Left forelimb (tissue), 1 donor: ENCODE results near the gene HBA1.
"Not testable (repeated sequence)": the region's sequence is repeated elsewhere in the genome, so short reads cannot be mapped to it uniquely, and the experiment has no call there.

Experiments
- DNase-seq: peaks from one replicate; pipeline ENCODE4 v3.0.0-alpha.2; 2018; ENCODE audit warnings: low spot score

HBA1 gene

GRCh38 chr16:204046-204445, 27.6 kb downstream of the HBA1 start:
- DNase-seq, result not testable (repeated sequence)

DNA sequence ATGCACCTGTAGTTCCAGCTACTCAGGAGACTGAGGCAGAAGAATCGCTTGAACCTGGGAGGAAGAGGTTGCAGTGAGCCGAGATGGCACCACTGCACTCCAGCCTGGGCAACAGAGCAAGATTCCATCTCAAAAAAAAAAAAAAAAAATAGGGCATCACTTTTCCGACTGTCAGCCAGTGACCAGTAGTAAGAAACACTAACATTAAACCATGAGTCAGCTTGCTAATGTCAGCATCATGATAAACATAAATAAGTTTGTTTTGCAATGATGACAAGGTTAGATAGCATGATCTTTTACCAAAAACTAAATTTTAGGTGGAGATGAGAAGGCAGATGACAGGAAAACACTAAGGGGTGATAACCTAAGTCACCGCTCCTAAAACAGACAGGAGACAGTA, 32.9 kb downstream of the HBA1 start:
- DNase-seq, result not testable (repeated sequence)

DNA sequence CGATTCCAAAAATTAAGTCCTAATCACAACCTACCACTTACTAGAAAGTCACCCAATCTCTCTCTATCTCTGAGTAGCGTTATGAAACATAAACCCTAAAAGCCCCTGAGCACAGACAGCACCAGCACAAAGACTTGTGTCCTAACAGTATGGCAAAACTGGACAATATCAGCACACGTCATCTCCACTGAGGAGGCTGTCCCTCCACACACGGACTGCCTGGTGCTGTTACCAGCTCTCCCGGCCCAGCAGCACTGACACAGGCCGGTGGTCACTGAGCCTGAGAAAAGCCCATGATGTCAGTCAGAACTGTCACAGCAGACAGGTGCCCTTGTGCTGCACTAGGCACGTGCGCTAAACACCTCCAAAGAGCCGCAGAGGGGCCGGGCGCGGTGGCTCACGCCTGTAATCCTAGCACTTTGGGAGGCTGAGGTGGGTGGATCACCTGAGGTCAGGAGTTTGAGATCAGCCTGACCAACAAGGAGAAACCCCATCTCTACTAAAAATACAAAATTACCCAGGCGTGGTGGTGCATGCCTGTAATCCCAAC, 35.2 kb downstream of the HBA1 start:
- not testable (repeated sequence) for DNase-seq

DNA sequence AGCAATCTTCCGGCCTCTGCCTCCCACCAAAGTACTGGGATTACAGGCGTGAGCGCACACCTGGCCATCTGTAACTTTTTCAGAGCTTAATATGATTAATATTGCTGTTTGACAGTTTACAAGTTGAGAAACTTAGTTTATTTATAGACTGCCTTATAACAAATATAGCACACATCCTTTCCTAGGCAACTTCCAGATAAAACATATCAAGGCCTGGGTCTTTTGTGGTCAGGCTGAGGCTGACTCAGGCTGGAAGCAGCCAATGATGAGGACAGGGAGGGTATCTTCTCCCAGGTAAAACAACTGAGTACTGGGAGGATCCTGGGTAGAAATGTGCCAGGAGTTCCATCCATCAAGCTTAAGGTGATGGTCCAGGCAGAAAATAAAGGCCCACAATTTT, 36.5 kb downstream of the HBA1 start:
- no peak for DNase-seq

DNA sequence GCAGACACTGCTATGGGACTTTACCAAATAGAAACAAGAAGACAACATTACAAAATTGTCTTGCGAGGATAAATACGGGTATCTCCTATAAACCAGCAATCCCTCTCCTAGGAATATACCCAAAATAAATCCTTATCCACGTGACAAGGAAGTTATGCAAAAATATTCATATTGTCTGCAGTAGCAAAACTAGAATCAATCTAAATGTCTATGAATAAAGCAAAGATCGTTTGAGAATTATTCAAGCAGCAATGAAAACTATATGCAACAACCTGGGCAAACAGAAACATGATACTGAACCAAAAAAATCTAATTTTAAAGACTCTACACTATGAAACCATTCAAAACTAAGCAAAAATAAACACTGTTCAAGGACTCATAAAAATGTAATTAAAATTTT, 43.5 kb downstream of the HBA1 start:
- DNase-seq, result no peak
